ENCODE measurements around the gene SYT6. TPM values are rescaled to one million over a fixed set of nuclear protein-coding genes. Genes with fewer than 3 reads are reported as not detected.

SYT6 gene
- total and polyA plus RNA-seq, 2 of the 13 experiments (the other 11 are each of a cell fraction or from before 2014, with no cell fraction given) = not detected

DNA sequence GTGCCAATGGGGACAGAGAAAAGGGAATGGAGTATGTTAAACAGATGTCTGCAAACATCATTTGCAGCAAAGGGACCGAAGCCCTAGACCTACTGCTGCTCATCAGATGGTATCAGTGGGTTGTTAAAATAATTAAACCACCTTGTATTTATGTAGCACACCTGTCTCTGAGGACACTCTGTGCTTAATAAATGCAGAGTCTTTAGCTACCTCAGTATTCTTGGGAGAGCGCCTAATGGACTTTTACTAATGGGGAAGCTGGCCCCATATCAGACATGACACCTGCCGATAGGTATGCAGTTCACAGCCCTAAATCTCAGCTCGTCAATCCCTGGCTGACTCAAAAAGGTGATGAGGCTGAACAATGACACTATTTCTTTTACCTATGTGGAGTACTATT is 54.4 kb downstream of the SYT6 start:
- 18% methylated on average over 4 of the region's 4 CpGs for WGBS (ENCODE audit: low lambda C conversion rate)
- CTCF ChIA-PET (ENCODE audit: low intra/inter-chr PET ratio, low total read pairs) = no interaction called here
- H3K4me1 ChIP-seq (ENCODE audit: insufficient read depth, low read length) = no peaks in the 10 kb centered on the region
- TF ChIP-seq SMARCC2 (IDR thresholded peaks at IDR 0.05) (no peak), HOXD1 (CRISPR knock-in tag; IDR thresholded peaks at IDR 0.05) (no peak), REPIN1 (CRISPR knock-in tag; IDR thresholded peaks at IDR 0.05; ENCODE audit: borderline replicate concordance, low read depth) (no peak), FOXK1 (CRISPR knock-in tag; IDR thresholded peaks at IDR 0.05; ENCODE audit: borderline replicate concordance, low read depth) (no peak), NFE2 (CRISPR knock-in tag; IDR thresholded peaks at IDR 0.05) (no peak), KMT2A (CRISPR knock-in tag; IDR thresholded peaks at IDR 0.05) (no peak), SRSF1 (optimal IDR thresholded peaks at IDR 0.05; ENCODE audit: low read depth, low read length) (no peak), NPAS2 (CRISPR knock-in tag; IDR thresholded peaks at IDR 0.05; ENCODE audit: borderline replicate concordance) (no peak), ZNF513 (CRISPR knock-in tag; conservative IDR thresholded peaks at IDR 0.05) (no peak), ASH2L (IDR thresholded peaks at IDR 0.05; ENCODE audit: insufficient read length, low read depth, low read length) (no peak), ZNF646 (CRISPR knock-in tag; IDR thresholded peaks at IDR 0.05) (no peak), POLR2G (IDR thresholded peaks at IDR 0.05; ENCODE audit: low read depth, low read length) (no peak), ZNF891 (CRISPR knock-in tag; IDR thresholded peaks at IDR 0.05) (no peak), TAF1 (CRISPR knock-in tag; IDR thresholded peaks at IDR 0.05) (no peak), SSRP1 (CRISPR knock-in tag; IDR thresholded peaks at IDR 0.05) (no peak), EHMT2 (IDR thresholded peaks at IDR 0.05; ENCODE audit: borderline replicate concordance, low read depth, low read length) (no peak), ESRRA (CRISPR knock-in tag; IDR thresholded peaks at IDR 0.05; ENCODE audit: low read depth) (no peak)
- TF ChIP-seq, protein P1, sequence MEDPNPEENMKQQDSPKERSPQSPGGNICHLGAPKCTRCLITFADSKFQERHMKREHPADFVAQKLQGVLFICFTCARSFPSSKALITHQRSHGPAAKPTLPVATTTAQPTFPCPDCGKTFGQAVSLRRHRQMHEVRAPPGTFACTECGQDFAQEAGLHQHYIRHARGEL (CRISPR knock-in tag; IDR thresholded peaks at IDR 0.05) = no peak

More for the DNA sequence above, 54.4 kb downstream of the SYT6 start:
- in situ Hi-C loops (cut with HindIII; ENCODE audit: extremely low pct_ligation_motif_present, low pct_unique_long_range_greater_than_20kb) = no loop called here
- Histone ChIP-seq H4K20me1 (ENCODE audit: insufficient read depth, low read length) (no peaks in the 10 kb centered on the region), H3K9me3 (ENCODE audit: low read length) (no peaks in the 10 kb centered on the region), H3K4me2 (ENCODE audit: low read depth, low read length) (no peak overlapping the region), H3K4me3 (replicated peaks in 1 of 3; ENCODE audit: insufficient read depth in 1 of 3, low read depth in 2 of 3, low read length in 3 of 3) (no peak overlapping the region), H3K36me3 (replicated peaks in 1 of 2; ENCODE audit: control insufficient read depth in 1 of 2, insufficient read depth in 2 of 2, low read length in 2 of 2) (no peaks in the 10 kb centered on the region), H3K9ac (ENCODE audit: insufficient read depth, low read depth, low read length) (no peak overlapping the region), H3K27ac (ENCODE audit: extremely low read length, insufficient read depth, low read length) (no peak overlapping the region), H3K27me3 (ENCODE audit: control insufficient read depth in 1 of 2, insufficient read depth in 2 of 2, low read length in 2 of 2) (peaks cover 0 to 13% of the 10 kb centered on the region in 2 experiments; a peak in 1 of 5 replicates), H3K79me2 (ENCODE audit: insufficient read depth, low read length) (no peaks in the 10 kb centered on the region), H2AFZ (ENCODE audit: low read length) (no peak overlapping the region)
- intact Hi-C loops (cut with micrococcal nuclease; ENCODE audit: unreplicated experiment) = no loop called here
- ATAC-seq (no peak), DNase-seq (ENCODE audit: low spot score) (no peak), FAIRE-seq (no peak)
- POLR2A ChIA-PET = no interaction called here
- BruUV-seq (replicated peaks) = no TSS peak

All from HepG2 (cell line).